ENCODE results near the gene SLC38A8.

The SLC38A8 gene

DNA sequence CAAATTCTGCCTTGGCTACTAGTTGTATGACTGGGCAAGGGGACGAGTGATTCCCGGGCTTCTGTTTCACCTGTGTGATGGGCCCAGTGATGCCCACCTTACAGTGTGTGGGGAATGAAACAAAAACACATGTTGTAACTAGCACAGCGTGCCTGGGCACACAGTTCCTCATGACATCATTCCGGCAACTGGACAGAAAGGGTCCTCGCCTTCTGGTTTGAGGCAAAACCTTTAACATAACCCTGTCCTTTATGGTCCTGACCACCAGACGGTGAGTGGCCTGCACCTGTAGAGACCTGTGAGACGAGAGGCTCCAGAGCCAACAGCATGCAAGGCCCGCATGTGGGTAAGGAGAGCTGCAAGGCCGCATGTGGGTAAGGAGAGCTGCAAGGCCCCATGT is 7.7 kb upstream of the SLC38A8 start:
- ChIA-PET CTCF (interaction anchor here (1.2 kb wide), 1 partner anchor 9 kb away, joined by 3 read pairs; no protein-coding TSS in a partner anchor), POLR2A (no interaction called here)
- TF ChIP-seq, protein P1, sequence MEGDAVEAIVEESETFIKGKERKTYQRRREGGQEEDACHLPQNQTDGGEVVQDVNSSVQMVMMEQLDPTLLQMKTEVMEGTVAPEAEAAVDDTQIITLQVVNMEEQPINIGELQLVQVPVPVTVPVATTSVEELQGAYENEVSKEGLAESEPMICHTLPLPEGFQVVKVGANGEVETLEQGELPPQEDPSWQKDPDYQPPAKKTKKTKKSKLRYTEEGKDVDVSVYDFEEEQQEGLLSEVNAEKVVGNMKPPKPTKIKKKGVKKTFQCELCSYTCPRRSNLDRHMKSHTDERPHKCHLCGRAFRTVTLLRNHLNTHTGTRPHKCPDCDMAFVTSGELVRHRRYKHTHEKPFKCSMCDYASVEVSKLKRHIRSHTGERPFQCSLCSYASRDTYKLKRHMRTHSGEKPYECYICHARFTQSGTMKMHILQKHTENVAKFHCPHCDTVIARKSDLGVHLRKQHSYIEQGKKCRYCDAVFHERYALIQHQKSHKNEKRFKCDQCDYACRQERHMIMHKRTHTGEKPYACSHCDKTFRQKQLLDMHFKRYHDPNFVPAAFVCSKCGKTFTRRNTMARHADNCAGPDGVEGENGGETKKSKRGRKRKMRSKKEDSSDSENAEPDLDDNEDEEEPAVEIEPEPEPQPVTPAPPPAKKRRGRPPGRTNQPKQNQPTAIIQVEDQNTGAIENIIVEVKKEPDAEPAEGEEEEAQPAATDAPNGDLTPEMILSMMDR (IDR thresholded peaks at IDR 0.05; ENCODE audit: control extremely low read depth, extremely low read depth, low read depth, missing control alignments): no peak
- no peak for DNase-seq (ENCODE audit: extremely low spot score)

DNA sequence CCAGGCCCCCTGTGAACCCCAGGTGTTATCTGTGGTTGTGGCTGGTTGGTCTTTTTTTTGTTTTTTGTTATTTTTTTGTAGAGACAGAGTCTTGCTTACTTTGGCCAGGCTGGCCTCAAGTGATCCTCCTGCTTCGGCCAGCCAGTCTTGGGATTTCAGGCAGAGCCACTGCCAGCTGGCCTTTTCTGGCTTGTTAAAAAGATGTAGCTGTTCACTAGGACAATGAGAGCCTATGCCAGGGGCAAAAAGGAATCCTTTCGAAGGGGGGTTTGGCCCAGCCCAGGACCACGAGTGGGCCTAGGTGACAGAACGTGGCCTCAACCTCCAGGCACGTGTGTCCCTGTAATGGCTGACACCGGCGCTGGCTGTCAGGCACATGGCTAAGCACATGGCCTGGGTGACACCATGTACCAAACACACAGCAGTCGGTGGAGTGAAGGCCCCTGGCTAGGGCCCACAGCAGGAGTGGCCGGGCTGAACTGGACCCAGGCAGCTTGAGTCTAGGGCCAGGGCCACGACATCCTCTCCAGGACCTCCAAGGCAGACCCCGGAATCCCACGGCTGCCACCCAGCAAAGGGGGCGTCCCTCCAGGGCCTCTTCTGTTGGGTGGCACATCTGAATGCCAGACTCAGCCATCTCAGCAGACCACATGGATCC is 6.9 kb upstream of the SLC38A8 start:
- TF ChIP-seq, protein P1 (IDR thresholded peaks at IDR 0.05; ENCODE audit: control extremely low read depth, extremely low read depth, low read depth, missing control alignments): no peak
- ChIA-PET CTCF (no interaction called here), POLR2A (no interaction called here)
- no peak for DNase-seq (ENCODE audit: extremely low spot score)

DNA sequence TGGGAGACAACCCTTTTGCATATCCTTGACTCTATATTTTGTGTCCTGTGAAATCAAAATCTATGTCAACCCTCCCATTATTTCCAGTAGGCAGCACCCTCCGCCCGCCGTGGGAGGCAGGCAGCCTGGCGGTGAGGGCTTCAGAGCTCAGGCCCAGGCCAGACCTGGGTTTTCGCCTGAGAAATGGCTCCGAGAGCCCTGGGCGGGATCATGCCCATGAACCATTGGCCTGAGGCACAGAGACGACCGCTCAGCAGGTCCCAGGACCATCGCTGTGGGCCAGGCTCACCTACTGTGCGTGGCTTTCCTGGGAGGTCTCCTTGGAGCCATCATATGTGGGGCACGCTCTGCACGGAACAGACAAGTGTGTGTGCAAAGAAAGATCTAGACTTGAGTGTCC is 6.3 kb upstream of the SLC38A8 start:
- DNase-seq (ENCODE audit: extremely low spot score): no peak
- ChIA-PET CTCF (no interaction called here), POLR2A (no interaction called here)
- TF ChIP-seq, protein P1 (IDR thresholded peaks at IDR 0.05; ENCODE audit: control extremely low read depth, extremely low read depth, low read depth, missing control alignments): no peak

DNA sequence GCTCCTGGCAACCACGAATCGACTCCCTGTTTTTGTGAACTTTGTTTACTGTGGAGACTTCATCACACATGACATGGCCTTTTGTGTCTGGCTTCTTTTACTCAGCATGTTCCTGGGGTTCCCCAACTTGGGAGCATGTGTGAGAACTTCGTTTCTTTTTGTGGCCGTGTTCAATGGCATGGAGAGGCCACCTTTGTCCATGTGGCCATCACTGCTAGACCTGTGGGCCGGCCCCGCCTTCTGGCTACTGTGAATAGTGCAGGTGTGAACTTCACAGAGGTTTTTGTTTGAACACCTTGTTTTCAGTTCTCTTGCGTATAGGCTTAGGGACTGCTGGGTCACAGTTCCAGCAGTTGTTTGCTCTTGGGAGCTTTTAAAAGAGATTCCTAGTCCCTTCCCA is 5.7 kb upstream of the SLC38A8 start:
- TF ChIP-seq, protein P1 (IDR thresholded peaks at IDR 0.05; ENCODE audit: control extremely low read depth, extremely low read depth, low read depth, missing control alignments): no peak
- DNase-seq (ENCODE audit: extremely low spot score): no peak
- ChIA-PET POLR2A (no interaction called here), CTCF (no interaction called here)

DNA sequence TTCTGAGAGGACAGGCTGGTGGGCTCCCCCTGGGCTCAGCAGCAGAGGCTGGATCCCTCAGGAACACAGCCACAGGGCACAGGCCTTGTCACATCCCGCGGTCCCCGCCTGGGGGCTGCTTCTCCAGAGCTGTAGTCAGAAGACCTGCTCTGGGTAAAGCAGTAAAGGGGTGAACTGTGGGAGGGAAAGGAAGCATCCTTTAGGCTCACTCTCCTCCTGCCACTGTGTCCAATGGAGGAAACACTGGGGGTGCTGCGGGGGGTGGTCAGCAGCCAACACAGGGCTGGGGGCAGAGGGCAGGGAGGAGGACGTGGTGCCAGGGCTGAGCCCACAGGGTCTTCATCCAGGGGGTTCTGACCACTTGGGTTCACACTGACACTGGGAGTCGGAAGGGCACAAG is 5.0 kb upstream of the SLC38A8 start:
- TF ChIP-seq, protein P1 (IDR thresholded peaks at IDR 0.05; ENCODE audit: control extremely low read depth, extremely low read depth, low read depth, missing control alignments): no peak
- ChIA-PET CTCF (interaction anchor here (1.4 kb wide), 1 partner anchor 16 kb away, joined by 3 read pairs; no protein-coding TSS in a partner anchor), POLR2A (no interaction called here)
- no peak for DNase-seq (ENCODE audit: extremely low spot score)

DNA sequence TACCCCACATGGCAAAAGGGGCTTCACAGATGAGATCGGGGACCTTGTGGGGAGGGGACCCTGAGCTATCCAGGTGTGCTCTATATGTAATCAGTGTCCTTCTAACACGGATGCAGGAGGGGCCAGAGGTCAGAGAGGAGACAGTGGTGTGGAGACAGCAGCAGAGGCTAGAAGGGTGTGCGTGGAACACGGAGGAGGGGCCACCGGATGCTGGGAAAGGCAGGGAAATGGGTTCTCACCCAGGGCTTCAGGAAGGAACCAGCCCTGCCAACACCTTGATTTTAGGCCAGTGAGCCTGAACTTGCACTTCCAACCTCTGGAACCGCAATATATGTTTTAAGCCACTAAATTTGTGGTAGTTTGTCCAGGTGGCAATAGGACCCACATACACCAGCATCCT is 4.6 kb upstream of the SLC38A8 start:
- CTCF ChIA-PET: interaction anchor here (1.4 to 1.6 kb wide), 2 partner anchors 11 to 16 kb away, joined by 3 read pairs; no protein-coding TSS in a partner anchor

More for the DNA sequence above, 4.6 kb upstream of the SLC38A8 start:
- POLR2A ChIA-PET: no interaction called here
- TF ChIP-seq, protein P1 (IDR thresholded peaks at IDR 0.05; ENCODE audit: control extremely low read depth, extremely low read depth, low read depth, missing control alignments): no peak
- DNase-seq (ENCODE audit: extremely low spot score): no peak
